ENCODE data around the gene CHEK2. TPM values are rescaled to one million over a fixed set of nuclear protein-coding genes. Genes with fewer than 3 reads are reported as not detected.

Gene CHEK2
- total and polyA plus RNA-seq, 10 donors = 8.1 to 21.2 (median 12.2) TPM

DNA sequence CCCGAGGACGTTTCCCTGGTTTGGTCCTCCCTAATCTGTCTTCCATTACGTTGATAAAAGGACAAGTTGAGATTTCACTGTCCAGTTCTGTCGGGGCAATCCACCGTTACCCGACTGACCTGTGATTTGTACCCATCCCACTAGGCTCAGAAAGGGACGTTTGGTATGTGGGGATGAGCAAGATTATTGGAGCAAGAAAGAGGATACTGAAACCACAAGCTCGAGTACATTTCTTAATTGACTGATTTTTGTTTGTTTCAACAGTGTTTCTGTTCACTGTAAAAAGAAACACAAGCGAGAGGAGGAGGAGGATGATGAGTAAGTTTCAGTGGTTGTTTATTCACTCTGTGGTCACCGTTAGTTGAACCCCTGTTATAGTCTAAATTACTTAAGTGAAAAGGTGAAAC lies 31.8 kb upstream of the CHEK2 start:
- WGBS, 5 donors = 0 to 2% (median 1%) methylated on average over 10 of the region's 10 CpGs
- DNase-seq = no peak
- Histone ChIP-seq H3K27ac (peak overlapping the region; percentile 95 to 100 (median 99)), H3K4me1 (peaks cover 7 to 60% (median 47%) of the 10 kb centered on the region in 6 donors), H3K9me3 (peaks cover 0 to 8% (median 3%) of the 10 kb centered on the region in 8 donors), H3K4me3 (peak overlapping the region; percentile 50 to 93 (median 76)), H3K27me3 (replicated peaks in 1 of 7) (no peaks in the 10 kb centered on the region), H3K36me3 (peaks cover 0 to 45% (median 24%) of the 10 kb centered on the region in 6 donors)
- TF ChIP-seq POLR2AphosphoS5 (IDR thresholded peaks at IDR 0.05) (peak in 1 of 3 donors; percentile 1), POLR2A (IDR thresholded peaks at IDR 0.05) (no peak)
- intact Hi-C loops (cut with DNase I; ENCODE audit: low total_unique reads) = no loop called here

DNA sequence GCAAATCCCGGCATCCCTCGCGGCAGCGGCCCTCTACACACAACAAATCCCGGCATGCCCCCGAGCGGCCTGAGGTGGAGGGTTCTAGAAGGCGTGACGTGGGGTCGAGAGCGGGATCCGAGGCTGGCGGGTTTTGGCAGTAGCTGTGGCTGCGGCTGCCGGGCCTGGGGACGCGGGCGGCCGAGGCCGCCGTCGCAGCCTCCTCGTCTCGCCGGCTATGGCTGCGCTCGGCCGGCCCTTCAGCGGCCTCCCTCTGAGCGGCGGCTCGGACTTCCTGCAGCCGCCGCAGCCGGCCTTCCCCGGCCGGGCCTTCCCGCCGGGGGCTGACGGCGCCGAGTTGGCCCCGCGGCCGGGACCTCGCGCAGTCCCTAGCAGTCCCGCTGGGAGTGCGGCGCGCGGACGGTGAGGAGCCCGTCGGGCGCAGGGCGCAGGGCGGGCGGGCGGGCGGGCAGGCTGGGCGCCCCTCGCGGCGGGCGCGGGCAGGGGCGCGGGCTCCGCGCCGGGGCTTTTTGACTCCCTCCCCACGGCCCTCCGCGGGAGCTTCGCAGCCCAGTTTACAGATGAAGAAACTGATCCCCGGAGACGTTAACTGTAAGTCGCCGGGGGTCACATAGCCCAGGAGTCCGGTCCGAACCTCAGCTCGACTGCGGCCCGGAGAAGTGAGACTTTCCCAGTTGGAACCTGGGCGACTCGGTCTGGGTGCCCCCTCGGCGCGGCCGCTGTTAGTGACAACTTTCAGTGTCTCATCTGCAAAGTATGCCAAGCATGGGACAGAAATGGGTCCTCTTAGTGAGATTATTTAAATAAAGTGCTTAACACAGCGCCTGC lies 31.2 kb upstream of the CHEK2 start, which contains the start of gene CCDC117:
Gene CCDC117 (plus strand): TSS at position 63 of the 828 bp plus-strand sequence. CDS start 155 bp downstream, at position 218.
- Histone ChIP-seq H3K27ac (peak within 1 kb of the TSS; percentile 95 to 100 (median 99)), H3K27me3 (replicated peaks in 1 of 7) (no peaks in the 10 kb centered on the region), H3K4me1 (peaks cover 7 to 54% (median 43%) of the 10 kb centered on the region in 6 donors), H3K36me3 (peaks cover 0 to 39% (median 19%) of the 10 kb centered on the region in 6 donors), H3K4me3 (peak within 1 kb of the TSS; percentile 50 to 93 (median 76)), H3K9me3 (peaks cover 0 to 8% (median 3%) of the 10 kb centered on the region in 8 donors)
- intact Hi-C loops (cut with DNase I; ENCODE audit: low total_unique reads) = no loop called here
- peak; percentile 98 for DNase-seq
- TF ChIP-seq POLR2A (IDR thresholded peaks at IDR 0.05) = peak in 1 of 3 donors; percentile 55
- TF ChIP-seq, protein P1, sequence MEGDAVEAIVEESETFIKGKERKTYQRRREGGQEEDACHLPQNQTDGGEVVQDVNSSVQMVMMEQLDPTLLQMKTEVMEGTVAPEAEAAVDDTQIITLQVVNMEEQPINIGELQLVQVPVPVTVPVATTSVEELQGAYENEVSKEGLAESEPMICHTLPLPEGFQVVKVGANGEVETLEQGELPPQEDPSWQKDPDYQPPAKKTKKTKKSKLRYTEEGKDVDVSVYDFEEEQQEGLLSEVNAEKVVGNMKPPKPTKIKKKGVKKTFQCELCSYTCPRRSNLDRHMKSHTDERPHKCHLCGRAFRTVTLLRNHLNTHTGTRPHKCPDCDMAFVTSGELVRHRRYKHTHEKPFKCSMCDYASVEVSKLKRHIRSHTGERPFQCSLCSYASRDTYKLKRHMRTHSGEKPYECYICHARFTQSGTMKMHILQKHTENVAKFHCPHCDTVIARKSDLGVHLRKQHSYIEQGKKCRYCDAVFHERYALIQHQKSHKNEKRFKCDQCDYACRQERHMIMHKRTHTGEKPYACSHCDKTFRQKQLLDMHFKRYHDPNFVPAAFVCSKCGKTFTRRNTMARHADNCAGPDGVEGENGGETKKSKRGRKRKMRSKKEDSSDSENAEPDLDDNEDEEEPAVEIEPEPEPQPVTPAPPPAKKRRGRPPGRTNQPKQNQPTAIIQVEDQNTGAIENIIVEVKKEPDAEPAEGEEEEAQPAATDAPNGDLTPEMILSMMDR (IDR thresholded peaks at IDR 0.05 in 8 of 11, conservative IDR thresholded peaks at IDR 0.05 in 3 of 11) = peak in 7 of 11 experiments; percentile 15 to 55 (median 39)
- TF ChIP-seq POLR2AphosphoS5 (IDR thresholded peaks at IDR 0.05) = peak; percentile 92 to 96 (median 92)
- WGBS, 5 donors = 0 to 1% (median 0%) methylated on average over 14 to 92 of the region's 92 CpGs

DNA sequence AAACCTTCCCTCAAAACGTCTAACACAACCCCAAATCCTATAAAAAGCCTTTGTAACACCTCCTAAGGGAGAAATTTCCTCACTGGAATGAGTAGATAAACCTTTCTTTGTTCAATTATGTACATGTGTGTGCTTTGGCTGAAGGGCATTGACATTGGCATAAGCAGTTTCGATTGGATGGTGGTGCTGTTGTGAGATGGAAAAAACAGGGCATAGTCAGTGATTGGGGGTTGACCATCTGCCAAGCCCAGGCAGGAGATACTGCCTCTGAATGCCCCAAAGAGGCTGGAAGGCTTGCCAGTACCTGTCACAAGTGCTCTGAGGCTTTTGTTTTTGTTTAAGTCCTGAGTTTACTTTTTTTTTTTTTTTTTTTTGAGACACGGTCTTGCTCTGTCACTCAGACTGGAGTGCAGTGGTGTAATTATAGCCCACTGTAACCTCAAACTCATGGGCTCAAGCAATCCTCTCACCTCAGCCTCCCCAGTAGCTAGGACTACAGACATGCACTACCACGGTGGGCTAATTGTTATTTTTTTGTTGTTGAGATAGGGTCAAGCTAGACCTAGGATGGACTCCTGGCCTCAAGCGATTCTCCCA lies 29.7 kb upstream of the CHEK2 start:
- DNase-seq = no peak
- H3K36me3 ChIP-seq = peaks cover 0 to 23% (median 8%) of the 10 kb centered on the region in 6 donors
- no peak overlapping the region for H3K4me3 ChIP-seq
- H3K27me3 ChIP-seq (replicated peaks in 1 of 7) = no peaks in the 10 kb centered on the region
- WGBS, 5 donors = 74 to 90% (median 84%) methylated on average over 5 of the region's 5 CpGs
- no peak overlapping the region for H3K27ac ChIP-seq
- TF ChIP-seq, protein P1 (IDR thresholded peaks at IDR 0.05 in 8 of 11, conservative IDR thresholded peaks at IDR 0.05 in 3 of 11) = no peak
- TF ChIP-seq POLR2AphosphoS5 (IDR thresholded peaks at IDR 0.05) (no peak), POLR2A (IDR thresholded peaks at IDR 0.05) (no peak)
- H3K9me3 ChIP-seq = peaks cover 0 to 8% (median 3%) of the 10 kb centered on the region in 8 donors
- peaks cover 7 to 38% (median 33%) of the 10 kb centered on the region in 6 donors for H3K4me1 ChIP-seq
- intact Hi-C loops (cut with DNase I; ENCODE audit: low total_unique reads) = no loop called here

DNA sequence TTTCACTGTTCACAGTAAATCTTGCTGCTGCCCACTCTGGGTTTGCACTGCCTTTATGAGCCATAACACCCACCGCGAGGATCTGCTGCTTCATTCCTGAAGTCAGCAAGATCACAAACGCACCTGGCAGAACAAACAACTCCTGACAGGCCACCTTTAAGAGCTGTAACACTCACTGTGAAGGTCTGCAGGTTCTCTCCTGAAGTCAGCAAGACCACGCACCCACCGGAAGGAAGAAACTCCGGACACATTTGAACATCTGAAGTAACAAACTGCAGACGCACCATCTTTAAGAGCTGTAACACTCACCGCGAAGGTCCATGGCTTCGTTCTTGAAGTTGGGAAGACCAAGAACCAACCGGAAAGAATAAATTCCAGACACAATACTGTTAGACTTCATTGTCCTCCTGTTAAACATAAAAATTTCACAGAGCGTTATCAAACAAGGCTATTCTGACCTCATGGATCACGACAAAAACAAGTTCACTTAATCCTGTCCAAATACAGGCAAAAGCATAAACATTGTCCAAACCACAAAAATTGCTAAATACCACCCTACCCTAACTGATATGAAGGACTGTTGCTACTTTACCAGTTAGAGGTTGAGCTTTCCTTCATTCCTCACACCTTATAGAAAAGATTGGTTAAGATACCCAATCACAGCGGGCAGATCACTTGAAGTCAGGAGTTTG lies 27.9 kb upstream of the CHEK2 start:
- H3K36me3 ChIP-seq = peaks cover 0 to 6% (median under 1%) of the 10 kb centered on the region in 6 donors
- intact Hi-C loops (cut with DNase I; ENCODE audit: low total_unique reads) = no loop called here
- H3K27ac ChIP-seq = no peak overlapping the region
- H3K27me3 ChIP-seq (replicated peaks in 1 of 7) = no peaks in the 10 kb centered on the region
- DNase-seq = peak; percentile 39
- TF ChIP-seq POLR2A (IDR thresholded peaks at IDR 0.05) (no peak), POLR2AphosphoS5 (IDR thresholded peaks at IDR 0.05) (no peak)
- TF ChIP-seq, protein P1 (IDR thresholded peaks at IDR 0.05 in 8 of 11, conservative IDR thresholded peaks at IDR 0.05 in 3 of 11) = no peak
- peaks cover 3 to 21% (median 17%) of the 10 kb centered on the region in 6 donors for H3K4me1 ChIP-seq
- WGBS, 5 donors = 88 to 96% (median 92%) methylated on average over 14 of the region's 14 CpGs
- H3K9me3 ChIP-seq = peaks cover 0 to 8% (median 3%) of the 10 kb centered on the region in 8 donors
- no peak overlapping the region for H3K4me3 ChIP-seq

Data from spleen (tissue), 11 donors.